ENCODE measurements around the gene GLYATL3. TPM values are rescaled to one million over a fixed set of nuclear protein-coding genes. Genes with fewer than 3 reads are reported as not detected.

Gene GLYATL3
- total RNA-seq, 1 donor from 2014 or later: not detected

Other genes starting within 250 kb of the GLYATL3 start
- gene MMUT, start 36.7 kb upstream of the GLYATL3 start, total RNA-seq: 31.5 TPM
- gene CENPQ, start 36.6 kb upstream of the GLYATL3 start, total RNA-seq: 3.5 TPM
- gene C6orf141, start 50.7 kb downstream of the GLYATL3 start, total RNA-seq: 70.0 TPM
- 0.52 TPM for gene RHAG, start 136.9 kb downstream of the GLYATL3 start, total RNA-seq
- 9.8 TPM for gene CRISP2, start 213.6 kb downstream of the GLYATL3 start, total RNA-seq
- gene CRISP3, start 244.5 kb downstream of the GLYATL3 start, total RNA-seq: 7.5 TPM